WTC11 (cell line): Measurements from ENCODE around the gene SYS1. TPM values are rescaled to one million over a fixed set of nuclear protein-coding genes. Genes with fewer than 3 reads are reported as not detected.

ENCODE experiments used
- ATAC-seq: fragments of 200-7000 bp; cut with Tn5 transposase; 2 replicates; pipeline ENCODE4 v1.10.0; 2021; ENCODE audit warnings: mild to moderate bottlenecking, moderate library complexity
- CTCF ChIA-PET: fragments of 300-600 bp; sonication (Branson Sonifier 250); formaldehyde crosslinking; loops from one replicate; lab custom pipeline; 2021; ENCODE audit warnings: antibody characterized with exemption; lab: Charles Lee
- POLR2A ChIA-PET: fragments of 350-600 bp; sonication (Branson Sonifier 250); formaldehyde crosslinking; loops from one replicate; lab custom pipeline; 2021; ENCODE audit warnings: antibody characterized with exemption; lab: Charles Lee
- DNase-seq: peaks from one replicate; pipeline ENCODE4 v3.0.0; 2021; ENCODE audit warnings: low spot score
- H3K27ac Mint-ChIP-seq: 2 replicates; pipeline ENCODE4 v1.8.0; 2021; ENCODE audit warnings: mixed read lengths
- H3K27me3 Mint-ChIP-seq: 2 replicates; pipeline ENCODE4 v1.8.0; 2021; ENCODE audit warnings: low read depth, mild to moderate bottlenecking, moderate library complexity, mixed read lengths
- H3K36me3 Mint-ChIP-seq: 2 replicates; pipeline ENCODE4 v1.8.0; 2021; ENCODE audit warnings: mixed read lengths
- H3K4me1 Mint-ChIP-seq: 2 replicates; pipeline ENCODE4 v1.8.0; 2022; ENCODE audit warnings: mixed read lengths
- H3K4me3 Mint-ChIP-seq: 2 replicates; pipeline ENCODE4 v1.8.0; 2021; ENCODE audit warnings: mild to moderate bottlenecking, moderate library complexity, mixed read lengths
- H3K9me3 Mint-ChIP-seq: 2 replicates; pipeline ENCODE4 v1.8.0; 2021; ENCODE audit warnings: mixed read lengths
- ATF1 ChIP-seq: sonication (generic); formaldehyde crosslinking; IDR thresholded peaks from 2 replicates; pipeline ENCODE4 v1.8.1; 2023; ENCODE audit warnings: mild to moderate bottlenecking, moderate library complexity, missing genetic modification reagents
- CBFB ChIP-seq: sonication (generic); formaldehyde crosslinking; IDR thresholded peaks from 2 replicates; pipeline ENCODE4 v1.8.1; 2022; ENCODE audit warnings: mild to moderate bottlenecking, low read depth, missing genetic modification reagents
- ESRRA ChIP-seq: sonication (generic); formaldehyde crosslinking; IDR thresholded peaks from 2 replicates; pipeline ENCODE4 v1.8.1; 2022; ENCODE audit warnings: mild to moderate bottlenecking, missing genetic modification reagents, borderline replicate concordance
- GTF2I ChIP-seq: fragments of 250-450 bp; sonication (Bioruptor Pico); conservative IDR thresholded peaks from 2 replicates; pipeline ENCODE4 v1.4.0; 2021; ENCODE audit warnings: mild to moderate bottlenecking
- IRF2 ChIP-seq: sonication (generic); formaldehyde crosslinking; IDR thresholded peaks from 2 replicates; pipeline ENCODE4 v1.8.0; 2022; ENCODE audit warnings: low read depth, missing genetic modification reagents, borderline replicate concordance
- JAZF1 ChIP-seq: fragments of 250-450 bp; sonication (Bioruptor Pico); IDR thresholded peaks from 2 replicates; pipeline ENCODE4 v1.9.0; 2021; ENCODE audit warnings: moderate library complexity, mild to moderate bottlenecking, inconsistent platforms
- OVOL2 ChIP-seq: fragments of 250-450 bp; sonication (Bioruptor Pico); IDR thresholded peaks from 2 replicates; pipeline ENCODE4 v1.9.0; 2021; ENCODE audit warnings: mild to moderate bottlenecking, borderline replicate concordance
- RELA ChIP-seq: sonication (generic); formaldehyde crosslinking; IDR thresholded peaks from 2 replicates; pipeline ENCODE4 v1.8.1; 2022; ENCODE audit warnings: missing genetic modification reagents, mild to moderate bottlenecking, borderline replicate concordance
- SOX15 ChIP-seq: fragments of 250-450 bp; sonication (Bioruptor Pico); IDR thresholded peaks from 2 replicates; pipeline ENCODE4 v1.9.0; 2021; ENCODE audit warnings: mild to moderate bottlenecking
- TCF7 ChIP-seq: sonication (generic); formaldehyde crosslinking; IDR thresholded peaks from 2 replicates; pipeline ENCODE4 v1.8.0; 2022; ENCODE audit warnings: mild to moderate bottlenecking, low read depth, missing genetic modification reagents, moderate library complexity
- TEAD4 ChIP-seq: sonication (generic); formaldehyde crosslinking; IDR thresholded peaks from 2 replicates; pipeline ENCODE4 v1.8.0; 2022; ENCODE audit warnings: mild to moderate bottlenecking, missing genetic modification reagents
- TP53 ChIP-seq: sonication (generic); formaldehyde crosslinking; IDR thresholded peaks from 2 replicates; pipeline ENCODE4 v1.8.1; 2023; ENCODE audit warnings: mild to moderate bottlenecking, missing genetic modification reagents
- ZNF263 ChIP-seq: sonication (generic); formaldehyde crosslinking; IDR thresholded peaks from 2 replicates; pipeline ENCODE4 v1.8.1; 2022; ENCODE audit warnings: low read depth, mild to moderate bottlenecking, moderate library complexity, missing genetic modification reagents
- ZNF416 ChIP-seq: fragments of 250-450 bp; sonication (Bioruptor Pico); IDR thresholded peaks from 2 replicates; pipeline ENCODE4 v1.9.0; 2021; ENCODE audit warnings: mild to moderate bottlenecking, inconsistent platforms
- total RNA-seq: library from RNA; stranded (reverse); gene quantifications from 3 replicates; pipeline ENCODE4 v1.2.3, GENCODE V29; 2021
- TF ChIP-seq, protein P1 (sequence below): sonication (generic); formaldehyde crosslinking; IDR thresholded peaks from 2 replicates; pipeline ENCODE4 v1.8.1; 2023; ENCODE audit warnings: mild to moderate bottlenecking, missing genetic modification reagents, borderline replicate concordance
- TF ChIP-seq, protein P2 (sequence below): fragments of 250-450 bp; sonication (Bioruptor Pico); IDR thresholded peaks from 2 replicates; pipeline ENCODE4 v1.9.0; 2021; ENCODE audit warnings: moderate library complexity, mild to moderate bottlenecking, inconsistent platforms, borderline replicate concordance
- TF ChIP-seq, protein P3 (sequence below): fragments of 200-600 bp; IDR thresholded peaks from 2 replicates; pipeline ENCODE4 v1.8.0; 2022; ENCODE audit warnings: antibody characterized with exemption
- TF ChIP-seq, protein P4 (sequence below): fragments of 250-450 bp; sonication (Bioruptor Pico); IDR thresholded peaks from 2 replicates; pipeline ENCODE4 v1.8.0; 2021; ENCODE audit warnings: mild to moderate bottlenecking
- TF ChIP-seq, protein P5 (sequence below): fragments of 250-450 bp; sonication (Bioruptor Pico); IDR thresholded peaks from 2 replicates; pipeline ENCODE4 v2.1.2; 2022; ENCODE audit warnings: mild to moderate bottlenecking, moderate library complexity

The SYS1 gene
- total RNA-seq, 1 experiment from 2014 or later, result 16.4 TPM

DNA sequence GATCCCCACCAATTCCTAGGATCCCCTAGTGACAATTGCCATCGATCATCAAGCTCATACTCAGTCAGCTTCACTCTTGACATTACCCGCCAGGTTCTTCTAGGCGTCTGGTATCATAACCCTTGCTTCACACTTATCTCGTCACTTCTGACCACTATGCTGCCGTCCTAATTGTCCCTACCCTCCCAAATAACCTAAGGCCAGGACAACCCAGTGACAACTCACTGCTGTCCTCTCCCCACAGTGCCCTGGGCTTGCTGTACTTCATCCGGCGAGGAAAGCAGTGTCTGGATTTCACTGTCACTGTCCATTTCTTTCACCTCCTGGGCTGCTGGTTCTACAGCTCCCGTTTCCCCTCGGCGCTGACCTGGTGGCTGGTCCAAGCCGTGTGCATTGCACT, 3.7 kb downstream of the SYS1 start (continued):
- TF ChIP-seq, protein P1, sequence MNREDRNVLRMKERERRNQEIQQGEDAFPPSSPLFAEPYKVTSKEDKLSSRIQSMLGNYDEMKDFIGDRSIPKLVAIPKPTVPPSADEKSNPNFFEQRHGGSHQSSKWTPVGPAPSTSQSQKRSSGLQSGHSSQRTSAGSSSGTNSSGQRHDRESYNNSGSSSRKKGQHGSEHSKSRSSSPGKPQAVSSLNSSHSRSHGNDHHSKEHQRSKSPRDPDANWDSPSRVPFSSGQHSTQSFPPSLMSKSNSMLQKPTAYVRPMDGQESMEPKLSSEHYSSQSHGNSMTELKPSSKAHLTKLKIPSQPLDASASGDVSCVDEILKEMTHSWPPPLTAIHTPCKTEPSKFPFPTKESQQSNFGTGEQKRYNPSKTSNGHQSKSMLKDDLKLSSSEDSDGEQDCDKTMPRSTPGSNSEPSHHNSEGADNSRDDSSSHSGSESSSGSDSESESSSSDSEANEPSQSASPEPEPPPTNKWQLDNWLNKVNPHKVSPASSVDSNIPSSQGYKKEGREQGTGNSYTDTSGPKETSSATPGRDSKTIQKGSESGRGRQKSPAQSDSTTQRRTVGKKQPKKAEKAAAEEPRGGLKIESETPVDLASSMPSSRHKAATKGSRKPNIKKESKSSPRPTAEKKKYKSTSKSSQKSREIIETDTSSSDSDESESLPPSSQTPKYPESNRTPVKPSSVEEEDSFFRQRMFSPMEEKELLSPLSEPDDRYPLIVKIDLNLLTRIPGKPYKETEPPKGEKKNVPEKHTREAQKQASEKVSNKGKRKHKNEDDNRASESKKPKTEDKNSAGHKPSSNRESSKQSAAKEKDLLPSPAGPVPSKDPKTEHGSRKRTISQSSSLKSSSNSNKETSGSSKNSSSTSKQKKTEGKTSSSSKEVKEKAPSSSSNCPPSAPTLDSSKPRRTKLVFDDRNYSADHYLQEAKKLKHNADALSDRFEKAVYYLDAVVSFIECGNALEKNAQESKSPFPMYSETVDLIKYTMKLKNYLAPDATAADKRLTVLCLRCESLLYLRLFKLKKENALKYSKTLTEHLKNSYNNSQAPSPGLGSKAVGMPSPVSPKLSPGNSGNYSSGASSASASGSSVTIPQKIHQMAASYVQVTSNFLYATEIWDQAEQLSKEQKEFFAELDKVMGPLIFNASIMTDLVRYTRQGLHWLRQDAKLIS (CRISPR knock-in tag), result no peak

DNA sequence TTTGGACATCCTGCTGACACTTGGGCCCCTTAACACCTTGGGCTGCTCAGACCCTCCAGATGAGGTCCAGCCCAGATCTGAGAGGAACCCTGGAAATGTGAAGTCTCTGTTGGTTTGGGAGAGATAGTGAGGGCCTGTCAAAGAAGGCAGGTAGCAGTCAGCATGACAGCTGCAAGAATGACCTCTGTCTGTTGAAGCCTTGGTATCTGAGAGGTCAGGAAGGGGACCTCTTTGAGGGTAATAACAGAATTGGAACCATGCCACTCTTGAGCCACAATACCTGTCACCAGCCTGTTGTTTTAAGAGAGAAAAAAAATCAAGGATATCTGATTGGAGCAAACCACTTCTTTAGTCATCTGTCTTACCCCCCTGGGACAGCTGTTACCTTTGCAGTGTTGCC, 4.2 kb downstream of the SYS1 start:
- no peak overlapping the region for H3K27ac Mint-ChIP-seq
- TF ChIP-seq ZNF263 (CRISPR knock-in tag) (no peak), TCF7 (CRISPR knock-in tag) (no peak), GTF2I (no peak), IRF2 (CRISPR knock-in tag) (no peak), ATF1 (CRISPR knock-in tag) (no peak), RELA (CRISPR knock-in tag) (no peak), ESRRA (no peak), TP53 (no peak), ZNF416 (CRISPR knock-in tag) (no peak), TEAD4 (no peak), OVOL2 (CRISPR knock-in tag) (no peak), SOX15 (no peak), CBFB (CRISPR knock-in tag) (no peak), JAZF1 (CRISPR knock-in tag) (no peak)
- TF ChIP-seq, protein P2, sequence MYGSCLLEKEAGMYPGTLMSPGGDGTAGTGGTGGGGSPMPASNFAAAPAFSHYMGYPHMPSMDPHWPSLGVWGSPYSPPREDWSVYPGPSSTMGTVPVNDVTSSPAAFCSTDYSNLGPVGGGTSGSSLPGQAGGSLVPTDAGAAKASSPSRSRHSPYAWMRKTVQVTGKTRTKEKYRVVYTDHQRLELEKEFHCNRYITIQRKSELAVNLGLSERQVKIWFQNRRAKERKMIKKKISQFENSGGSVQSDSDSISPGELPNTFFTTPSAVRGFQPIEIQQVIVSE (CRISPR knock-in tag), result no peak
- TF ChIP-seq, protein P3, sequence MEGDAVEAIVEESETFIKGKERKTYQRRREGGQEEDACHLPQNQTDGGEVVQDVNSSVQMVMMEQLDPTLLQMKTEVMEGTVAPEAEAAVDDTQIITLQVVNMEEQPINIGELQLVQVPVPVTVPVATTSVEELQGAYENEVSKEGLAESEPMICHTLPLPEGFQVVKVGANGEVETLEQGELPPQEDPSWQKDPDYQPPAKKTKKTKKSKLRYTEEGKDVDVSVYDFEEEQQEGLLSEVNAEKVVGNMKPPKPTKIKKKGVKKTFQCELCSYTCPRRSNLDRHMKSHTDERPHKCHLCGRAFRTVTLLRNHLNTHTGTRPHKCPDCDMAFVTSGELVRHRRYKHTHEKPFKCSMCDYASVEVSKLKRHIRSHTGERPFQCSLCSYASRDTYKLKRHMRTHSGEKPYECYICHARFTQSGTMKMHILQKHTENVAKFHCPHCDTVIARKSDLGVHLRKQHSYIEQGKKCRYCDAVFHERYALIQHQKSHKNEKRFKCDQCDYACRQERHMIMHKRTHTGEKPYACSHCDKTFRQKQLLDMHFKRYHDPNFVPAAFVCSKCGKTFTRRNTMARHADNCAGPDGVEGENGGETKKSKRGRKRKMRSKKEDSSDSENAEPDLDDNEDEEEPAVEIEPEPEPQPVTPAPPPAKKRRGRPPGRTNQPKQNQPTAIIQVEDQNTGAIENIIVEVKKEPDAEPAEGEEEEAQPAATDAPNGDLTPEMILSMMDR, result no peak
- TF ChIP-seq, protein P4, sequence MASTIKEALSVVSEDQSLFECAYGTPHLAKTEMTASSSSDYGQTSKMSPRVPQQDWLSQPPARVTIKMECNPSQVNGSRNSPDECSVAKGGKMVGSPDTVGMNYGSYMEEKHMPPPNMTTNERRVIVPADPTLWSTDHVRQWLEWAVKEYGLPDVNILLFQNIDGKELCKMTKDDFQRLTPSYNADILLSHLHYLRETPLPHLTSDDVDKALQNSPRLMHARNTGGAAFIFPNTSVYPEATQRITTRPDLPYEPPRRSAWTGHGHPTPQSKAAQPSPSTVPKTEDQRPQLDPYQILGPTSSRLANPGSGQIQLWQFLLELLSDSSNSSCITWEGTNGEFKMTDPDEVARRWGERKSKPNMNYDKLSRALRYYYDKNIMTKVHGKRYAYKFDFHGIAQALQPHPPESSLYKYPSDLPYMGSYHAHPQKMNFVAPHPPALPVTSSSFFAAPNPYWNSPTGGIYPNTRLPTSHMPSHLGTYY (CRISPR knock-in tag), result no peak
- TF ChIP-seq, protein P5, sequence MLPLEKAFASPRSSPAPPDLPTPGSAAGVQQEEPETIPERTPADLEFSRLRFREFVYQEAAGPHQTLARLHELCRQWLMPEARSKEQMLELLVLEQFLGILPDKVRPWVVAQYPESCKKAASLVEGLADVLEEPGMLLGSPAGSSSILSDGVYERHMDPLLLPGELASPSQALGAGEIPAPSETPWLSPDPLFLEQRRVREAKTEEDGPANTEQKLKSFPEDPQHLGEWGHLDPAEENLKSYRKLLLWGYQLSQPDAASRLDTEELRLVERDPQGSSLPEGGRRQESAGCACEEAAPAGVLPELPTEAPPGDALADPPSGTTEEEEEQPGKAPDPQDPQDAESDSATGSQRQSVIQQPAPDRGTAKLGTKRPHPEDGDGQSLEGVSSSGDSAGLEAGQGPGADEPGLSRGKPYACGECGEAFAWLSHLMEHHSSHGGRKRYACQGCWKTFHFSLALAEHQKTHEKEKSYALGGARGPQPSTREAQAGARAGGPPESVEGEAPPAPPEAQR (CRISPR knock-in tag), result no peak
- H3K36me3 Mint-ChIP-seq, result no peaks in the 10 kb centered on the region; the same call in none of the 2 replicates
- POLR2A ChIA-PET, result no interaction called here
- CTCF ChIA-PET, result interaction anchor here (2.0 kb wide), 1 partner anchor 70 kb away, joined by 4 read pairs; no protein-coding TSS in a partner anchor
- H3K4me1 Mint-ChIP-seq, result peaks cover 11% of the 10 kb centered on the region
- ATAC-seq (no peak), DNase-seq (no peak)
- H3K27me3 Mint-ChIP-seq, result no peaks in the 10 kb centered on the region; the same call in 1 of the 2 replicates
- H3K4me3 Mint-ChIP-seq, result no peak overlapping the region
- no peaks in the 10 kb centered on the region for H3K9me3 Mint-ChIP-seq
